Measurements from ENCODE around the gene BTRC. TPM values are rescaled to one million over a fixed set of nuclear protein-coding genes. Genes with fewer than 3 reads are reported as not detected.
"Not testable (repeated sequence)": the region's sequence is repeated elsewhere in the genome, so short reads cannot be mapped to it uniquely, and the experiment has no call there.

BTRC gene
- total and polyA plus RNA-seq, 8 donors = 3.5 to 14.5 (median 4.7) TPM

GRCh38 chr10:101321073-101321472 lies 32.9 kb upstream of the BTRC start:
- DNase-seq = no peak
- no peak for TF ChIP-seq POLR2AphosphoS5 (IDR thresholded peaks at IDR 0.05)
- Histone ChIP-seq H3K4me1 (no peaks in the 10 kb centered on the region), H3K27me3 (peaks cover 0 to 41% (median 4%) of the 10 kb centered on the region in 3 donors), H3K9me3 (no peaks in the 10 kb centered on the region), H3K4me3 (no peak overlapping the region), H3K36me3 (no peaks in the 10 kb centered on the region), H3K27ac (no peak overlapping the region)
- WGBS, 5 donors = 78 to 100% (median 83%) methylated on average over 4 of the region's 4 CpGs
- intact Hi-C loops (cut with DNase I; ENCODE audit: low total_unique reads) = no loop called here

GRCh38 chr10:101322266-101323108 lies 31.5 kb upstream of the BTRC start:
- DNase-seq = no peak
- Histone ChIP-seq H3K27me3 (peaks cover 0 to 46% (median 4%) of the 10 kb centered on the region in 3 donors), H3K27ac (no peak overlapping the region), H3K36me3 (no peaks in the 10 kb centered on the region), H3K4me1 (no peaks in the 10 kb centered on the region), H3K9me3 (no peaks in the 10 kb centered on the region), H3K4me3 (no peak overlapping the region)
- intact Hi-C loops (cut with DNase I; ENCODE audit: low total_unique reads) = no loop called here
- no peak for TF ChIP-seq CTCF (IDR thresholded peaks at IDR 0.05)
- no peak for TF ChIP-seq POLR2AphosphoS5 (IDR thresholded peaks at IDR 0.05)
- WGBS, 5 donors = 53 to 62% (median 59%) methylated on average over 21 of the region's 21 CpGs

- Histone ChIP-seq H3K9me3 (no peaks in the 10 kb centered on the region), H3K27me3 (peaks cover 0 to 56% (median 4%) of the 10 kb centered on the region in 3 donors), H3K36me3 (no peaks in the 10 kb centered on the region), H3K4me3 (no peak overlapping the region), H3K27ac (no peak overlapping the region), H3K4me1 (no peaks in the 10 kb centered on the region)
- DNase-seq = no peak
- 81 to 91% (median 84%) methylated on average over 2 of the region's 2 CpGs for WGBS, 5 donors
- TF ChIP-seq CTCF (IDR thresholded peaks at IDR 0.05) (no peak), POLR2AphosphoS5 (IDR thresholded peaks at IDR 0.05) (no peak), EP300 (IDR thresholded peaks at IDR 0.05) (no peak)
- intact Hi-C loops (cut with DNase I; ENCODE audit: low total_unique reads) = no loop called here
These were observed 30.5 kb upstream of the BTRC start for GRCh38 chr10:101323495-101323894.

- H3K27ac ChIP-seq; H3K4me1 ChIP-seq; H3K4me3 ChIP-seq; H3K36me3 ChIP-seq; intact Hi-C loops (cut with DNase I; ENCODE audit: low total_unique reads); DNase-seq; H3K9me3 ChIP-seq: not testable (repeated sequence)
- H3K27me3 ChIP-seq = peaks cover 0 to 55% (median 4%) of the 10 kb centered on the region in 3 donors
- WGBS, 5 donors = 80 to 100% (median 93%) methylated on average over 1 of the region's 1 CpG
These were observed 26.5 kb upstream of the BTRC start for GRCh38 chr10:101327454-101327853.

GRCh38 chr10:101329341-101330032 lies 24.5 kb upstream of the BTRC start:
- no peak for TF ChIP-seq CTCF (IDR thresholded peaks at IDR 0.05)
- no peak for TF ChIP-seq POLR2A (IDR thresholded peaks at IDR 0.05)
- TF ChIP-seq EP300 (IDR thresholded peaks at IDR 0.05) = no peak
- no peak for TF ChIP-seq POLR2AphosphoS5 (IDR thresholded peaks at IDR 0.05)
- Histone ChIP-seq H3K27ac (no peak overlapping the region), H3K4me3 (no peak overlapping the region), H3K27me3 (peaks cover 0 to 37% (median 0%) of the 10 kb centered on the region in 3 donors), H3K36me3 (no peaks in the 10 kb centered on the region), H3K4me1 (no peaks in the 10 kb centered on the region), H3K9me3 (no peaks in the 10 kb centered on the region)
- no peak for DNase-seq
- 82 to 89% (median 84%) methylated on average over 3 of the region's 3 CpGs for WGBS, 5 donors
- intact Hi-C loops (cut with DNase I; ENCODE audit: low total_unique reads) = no loop called here

Measured in stomach (tissue), 9 donors.